HG03520 (cell line): Measurements from ENCODE around the gene TBC1D24.
"Not testable (repeated sequence)": the region's sequence is repeated elsewhere in the genome, so short reads cannot be mapped to it uniquely, and the experiment has no call there.

Experiments
- ATAC-seq: cut with Tn5 transposase; IDR thresholded peaks from one replicate; pipeline ENCODE4 v1.9.1; 2021; ENCODE audit warnings: mild to moderate bottlenecking, moderate library complexity; ENCODE audit not compliant: unreplicated experiment

TBC1D24 gene

GRCh38 chr16:2468233-2468724 lies 6.6 kb upstream of the TBC1D24 start:
- ATAC-seq = no peak

- ATAC-seq = no peak
Measured at GRCh38 chr16:2468725-2469398, 6.1 kb upstream of the TBC1D24 start.

GRCh38 chr16:2469399-2470233 lies 5.3 kb upstream of the TBC1D24 start:
- no peak for ATAC-seq

GRCh38 chr16:2470234-2470601 lies 4.7 kb upstream of the TBC1D24 start:
- no peak for ATAC-seq

- no peak for ATAC-seq
Measured at GRCh38 chr16:2470603-2471015, 4.3 kb upstream of the TBC1D24 start.

GRCh38 chr16:2471016-2471652 lies 3.8 kb upstream of the TBC1D24 start, which contains the start of gene NTN3:
TSS of gene NTN3 (plus strand) at chr16:2471297. CDS start at chr16:2471702, 405 bp downstream.
- no peak for ATAC-seq

- no peak for ATAC-seq
Measured at GRCh38 chr16:2471653-2472487, 3.1 kb upstream of the TBC1D24 start.

- ATAC-seq = no peak
Measured at GRCh38 chr16:2472488-2472864, 2.5 kb upstream of the TBC1D24 start.

GRCh38 chr16:2472885-2473445 lies 2.0 kb upstream of the TBC1D24 start:
- no peak for ATAC-seq

GRCh38 chr16:2473446-2473926 lies 1.4 kb upstream of the TBC1D24 start:
- ATAC-seq = no peak

- ATAC-seq = no peak
Measured at GRCh38 chr16:2473999-2474876, 689 bp upstream of the TBC1D24 start.

- no peak for ATAC-seq
Measured at GRCh38 chr16:2475413-2476344, 752 bp downstream of the TBC1D24 start.

GRCh38 chr16:2476345-2476720 lies 1.4 kb downstream of the TBC1D24 start:
- no peak for ATAC-seq

- no peak for ATAC-seq
Measured at GRCh38 chr16:2476741-2477140, 1.8 kb downstream of the TBC1D24 start.

GRCh38 chr16:2477327-2477726 lies 2.4 kb downstream of the TBC1D24 start:
- no peak for ATAC-seq

- no peak for ATAC-seq
Measured at GRCh38 chr16:2478279-2478678, 3.4 kb downstream of the TBC1D24 start.

GRCh38 chr16:2479996-2480395 lies 5.1 kb downstream of the TBC1D24 start:
- ATAC-seq = not testable (repeated sequence)

GRCh38 chr16:2480948-2481347 lies 6.0 kb downstream of the TBC1D24 start:
- ATAC-seq = no peak
